ENCODE results near the gene METRNL. TPM values are rescaled to one million over a fixed set of nuclear protein-coding genes. Genes with fewer than 3 reads are reported as not detected.

Gene METRNL
- total and polyA plus RNA-seq, 5 experiments from 2014 or later = 0.42 to 4.8 (median 4.1) TPM

DNA sequence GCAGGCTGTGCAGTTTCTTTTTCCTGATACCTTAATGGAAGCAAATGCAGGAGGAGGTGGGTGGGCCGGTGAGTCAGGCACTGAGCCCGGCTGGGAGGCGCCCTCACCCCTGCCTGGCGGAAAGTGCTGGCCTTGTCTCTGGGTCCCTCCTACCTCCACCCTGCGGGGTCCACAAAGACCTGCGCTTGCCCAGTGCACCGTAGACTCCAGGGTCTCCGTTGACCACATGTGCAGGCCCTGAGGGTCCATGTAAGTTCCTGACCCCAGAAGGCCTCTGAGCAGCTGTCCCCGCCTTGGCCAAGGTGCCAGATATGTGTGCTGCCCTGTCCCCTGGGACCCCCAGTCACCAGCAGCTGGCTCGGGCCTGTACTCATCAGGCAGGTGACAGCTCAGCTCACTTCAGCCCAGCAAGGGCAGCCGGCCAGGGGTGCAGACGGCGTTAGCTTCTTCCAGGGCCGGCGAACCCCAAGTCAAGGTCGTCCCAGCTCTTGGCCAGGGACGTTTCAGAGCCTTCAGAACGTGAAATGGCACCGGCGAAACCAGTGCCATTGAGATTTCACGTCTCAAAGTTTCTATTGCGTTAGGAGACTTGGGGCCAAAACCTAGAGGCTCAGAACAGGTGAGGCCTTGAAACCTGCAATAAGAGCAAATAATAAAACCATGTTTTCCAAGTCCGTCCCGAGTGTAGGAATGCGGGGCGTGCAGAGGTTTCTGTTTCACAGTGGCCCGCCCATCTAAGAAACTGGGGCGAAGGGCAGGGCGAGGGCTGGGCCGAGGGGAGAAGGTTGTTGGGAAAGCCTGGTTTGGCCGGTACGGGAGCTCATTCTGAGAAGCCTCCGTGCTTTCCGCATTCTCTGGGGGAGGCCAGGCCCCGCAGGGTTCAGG lies 12.1 kb downstream of the METRNL start:
- peaks cover 0 to 1% (median 0%) of the 10 kb centered on the region in 5 donors for H3K27me3 Mint-ChIP-seq
- no peak overlapping the region for H3K27ac Mint-ChIP-seq
- POLR2A ChIA-PET = no interaction called here
- peaks cover 0 to 18% (median 2%) of the 10 kb centered on the region in 4 donors for H3K4me1 Mint-ChIP-seq
- H3K36me3 Mint-ChIP-seq = no peaks in the 10 kb centered on the region
- DNase-seq (no peak), ATAC-seq (no peak)
- no peaks in the 10 kb centered on the region for H3K9me3 Mint-ChIP-seq
- peak overlapping the region in 1 of 10 donors; percentile 22 for H3K4me3 Mint-ChIP-seq

DNA sequence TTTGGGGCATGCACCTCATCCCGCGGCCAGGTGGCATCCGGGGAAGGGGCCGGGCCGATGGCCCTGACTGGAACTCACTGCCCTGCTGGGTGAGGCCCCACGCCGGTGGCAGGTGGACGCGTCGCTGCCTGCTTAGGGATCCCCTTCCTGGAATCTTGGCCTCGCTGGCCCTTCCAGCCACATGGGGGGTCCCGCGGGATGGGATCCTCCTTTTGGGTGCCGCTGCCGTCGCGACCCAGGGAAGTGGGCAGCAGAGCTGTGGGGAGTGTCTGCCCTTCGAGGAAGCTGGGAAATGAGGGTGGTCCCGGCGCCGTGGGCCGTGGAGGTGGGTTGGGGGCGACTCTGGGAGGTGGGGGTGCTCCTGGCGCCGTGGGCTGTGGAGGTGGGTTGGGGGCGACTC lies 12.8 kb downstream of the METRNL start:
- Mint-ChIP-seq H3K9me3 (no peaks in the 10 kb centered on the region), H3K36me3 (no peaks in the 10 kb centered on the region), H3K27me3 (peaks cover 0 to 1% (median 0%) of the 10 kb centered on the region in 5 donors), H3K4me1 (peaks cover 0 to 16% (median 2%) of the 10 kb centered on the region in 4 donors), H3K27ac (peak overlapping the region in 1 of 10 donors; percentile 21), H3K4me3 (no peak overlapping the region)
- POLR2A ChIA-PET = no interaction called here
- ATAC-seq (no peak), DNase-seq (no peak)

DNA sequence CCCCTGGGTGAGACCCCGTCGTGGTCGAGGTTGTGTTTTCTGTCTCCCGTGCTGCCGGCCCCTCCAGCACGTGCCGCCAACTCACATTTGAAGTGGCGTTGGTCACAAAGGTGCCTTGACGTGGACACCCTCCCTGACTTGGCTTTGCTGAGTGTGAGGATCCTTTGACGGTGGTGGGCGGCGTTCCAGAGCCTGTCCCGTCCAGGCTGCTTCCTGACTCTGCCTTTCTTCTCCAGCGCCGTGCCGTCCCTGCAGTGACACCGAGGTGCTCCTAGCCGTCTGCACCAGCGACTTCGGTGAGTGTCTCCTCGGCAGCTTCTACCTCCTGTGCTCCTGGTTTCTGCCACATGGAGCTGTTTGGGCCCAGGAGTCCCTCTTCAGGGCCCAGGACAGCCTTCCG lies 13.5 kb downstream of the METRNL start:
- peak overlapping the region in 1 of 10 donors; percentile 59 for H3K27ac Mint-ChIP-seq
- no peaks in the 10 kb centered on the region for H3K9me3 Mint-ChIP-seq
- H3K4me1 Mint-ChIP-seq = peaks cover 0 to 16% (median 2%) of the 10 kb centered on the region in 4 donors
- H3K4me3 Mint-ChIP-seq = no peak overlapping the region
- POLR2A ChIA-PET = no interaction called here
- H3K36me3 Mint-ChIP-seq = no peaks in the 10 kb centered on the region
- DNase-seq (no peak), ATAC-seq (no peak)
- H3K27me3 Mint-ChIP-seq = peaks cover 0 to 1% (median 0%) of the 10 kb centered on the region in 5 donors

DNA sequence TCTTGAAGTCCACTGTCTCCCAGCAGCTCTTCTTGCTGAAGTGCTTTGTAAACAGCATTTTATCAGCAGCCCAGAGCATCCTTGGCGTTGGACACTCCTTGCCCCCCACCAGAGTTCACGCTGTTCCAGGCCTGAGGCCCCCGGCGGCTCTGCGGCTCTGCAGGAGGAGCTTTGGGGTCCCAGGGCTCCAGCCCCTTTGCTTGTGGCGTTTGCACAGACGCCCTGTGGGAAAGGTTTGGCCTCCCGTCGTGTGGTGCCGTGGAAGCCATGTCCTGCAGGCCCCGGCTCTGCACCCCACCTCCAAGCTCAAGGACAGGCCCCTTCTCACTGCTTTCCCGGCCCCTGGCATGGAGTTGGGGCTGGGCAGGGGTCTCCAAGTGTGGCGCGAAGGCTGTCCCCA lies 14.1 kb downstream of the METRNL start:
- no peak for ATAC-seq

DNA sequence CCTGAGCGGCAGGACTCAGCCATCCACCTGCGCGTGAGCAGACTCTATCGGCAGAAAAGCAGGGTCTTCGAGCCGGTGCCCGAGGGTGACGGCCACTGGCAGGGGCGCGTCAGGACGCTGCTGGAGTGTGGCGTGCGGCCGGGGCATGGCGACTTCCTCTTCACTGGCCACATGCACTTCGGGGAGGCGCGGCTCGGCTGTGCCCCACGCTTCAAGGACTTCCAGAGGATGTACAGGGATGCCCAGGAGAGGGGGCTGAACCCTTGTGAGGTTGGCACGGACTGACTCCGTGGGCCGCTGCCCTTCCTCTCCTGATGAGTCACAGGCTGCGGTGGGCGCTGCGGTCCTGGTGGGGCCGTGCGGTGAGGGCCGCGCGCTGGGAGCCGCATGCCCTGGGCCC lies 14.9 kb downstream of the METRNL start:
- Mint-ChIP-seq H3K4me1 (peaks cover 0 to 8% (median under 1%) of the 10 kb centered on the region in 4 donors), H3K27ac (no peak overlapping the region), H3K27me3 (peaks cover 0 to 5% (median 0%) of the 10 kb centered on the region in 5 donors), H3K36me3 (no peaks in the 10 kb centered on the region), H3K4me3 (no peak overlapping the region), H3K9me3 (no peaks in the 10 kb centered on the region)
- no peak for ATAC-seq
- no peak for DNase-seq
- POLR2A ChIA-PET = no interaction called here

More for the DNA sequence above, 14.1 kb downstream of the METRNL start:
- Mint-ChIP-seq H3K36me3 (no peaks in the 10 kb centered on the region), H3K27ac (no peak overlapping the region), H3K27me3 (peaks cover 0 to 4% (median 0%) of the 10 kb centered on the region in 5 donors), H3K9me3 (no peaks in the 10 kb centered on the region), H3K4me1 (peaks cover 0 to 11% (median 2%) of the 10 kb centered on the region in 4 donors), H3K4me3 (peak overlapping the region in 1 of 10 donors; percentile 26)
- POLR2A ChIA-PET = no interaction called here
- DNase-seq = no peak

DNA sequence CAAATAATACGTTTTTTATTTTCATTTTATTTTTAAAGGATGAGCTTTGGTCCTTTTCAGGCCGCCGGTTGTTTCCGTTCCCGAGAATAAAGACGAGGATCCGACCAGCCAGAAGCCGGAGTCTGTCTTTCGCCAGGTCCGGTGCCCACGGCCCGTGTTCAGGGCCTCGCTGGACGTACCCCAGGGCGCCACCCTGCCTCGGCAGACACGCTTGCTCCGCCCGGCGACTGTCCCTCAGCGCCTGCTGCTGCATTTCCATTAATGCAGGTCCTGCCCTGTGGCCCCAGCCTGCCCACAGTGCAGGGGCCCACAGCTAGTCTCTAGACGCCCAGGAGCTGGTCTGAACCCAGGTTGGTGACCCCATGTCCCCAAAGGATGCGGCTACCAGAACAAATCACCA lies 15.6 kb downstream of the METRNL start:
- H3K9me3 Mint-ChIP-seq = no peaks in the 10 kb centered on the region
- peaks cover 0 to 12% (median 5%) of the 10 kb centered on the region in 5 donors for H3K27me3 Mint-ChIP-seq
- ATAC-seq (no peak), DNase-seq (no peak)
- peaks cover 2 to 9% (median 6%) of the 10 kb centered on the region in 4 donors for H3K4me1 Mint-ChIP-seq
- H3K36me3 Mint-ChIP-seq = no peaks in the 10 kb centered on the region
- no peak overlapping the region for H3K27ac Mint-ChIP-seq
- POLR2A ChIA-PET = no interaction called here
- no peak overlapping the region for H3K4me3 Mint-ChIP-seq

DNA sequence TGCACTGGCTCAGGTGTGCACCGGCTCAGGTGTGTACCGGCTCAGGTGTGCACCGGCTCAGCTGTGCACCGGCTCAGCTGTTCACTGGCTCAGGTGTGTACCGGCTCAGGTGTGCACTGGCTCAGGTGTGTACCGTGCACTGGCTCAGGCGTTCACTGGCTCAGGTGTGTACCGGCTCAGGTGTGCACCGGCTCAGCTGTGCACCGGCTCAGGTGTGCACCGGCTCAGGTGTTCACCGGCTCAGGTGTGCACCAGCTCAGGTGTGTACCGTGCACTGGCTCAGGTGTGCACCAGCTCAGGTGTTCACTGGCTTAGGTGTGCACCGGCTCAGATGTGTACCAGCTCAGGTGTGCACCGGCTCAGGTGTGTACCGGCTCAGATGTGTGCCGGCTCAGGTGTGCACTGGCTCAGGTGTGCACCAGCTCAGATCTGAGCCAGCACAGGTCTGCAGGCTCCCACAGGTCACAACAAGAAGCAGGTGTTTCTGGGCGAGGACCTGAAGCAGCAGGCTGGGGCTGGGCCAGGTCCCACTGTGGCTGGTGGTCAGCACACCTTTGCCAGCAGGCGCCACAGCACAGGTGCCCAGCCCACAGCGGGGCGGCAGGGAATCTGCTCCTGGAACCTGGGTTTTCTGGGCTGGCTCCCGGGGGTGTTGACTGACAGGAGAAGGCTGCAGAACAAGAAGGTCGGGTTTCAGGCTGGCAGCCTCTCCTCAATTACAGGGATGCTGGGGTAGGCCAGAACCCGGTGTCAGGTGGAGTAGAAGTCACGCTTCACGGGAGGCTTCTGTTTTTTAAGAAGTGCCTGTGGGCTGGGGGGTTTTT lies 17.2 kb downstream of the METRNL start:
- Mint-ChIP-seq H3K4me1 (peaks cover 2 to 20% (median 14%) of the 10 kb centered on the region in 4 donors), H3K27me3 (peaks cover 0 to 21% (median 7%) of the 10 kb centered on the region in 5 donors), H3K9me3 (no peaks in the 10 kb centered on the region), H3K36me3 (no peaks in the 10 kb centered on the region), H3K27ac (no peak overlapping the region), H3K4me3 (peak overlapping the region in 1 of 10 donors; percentile 14)
- POLR2A ChIA-PET = interaction anchor here (0.6 kb wide), 1 partner anchor 188 kb away, joined by 3 read pairs; no protein-coding TSS in a partner anchor
- DNase-seq = no peak
- no peak for ATAC-seq

DNA sequence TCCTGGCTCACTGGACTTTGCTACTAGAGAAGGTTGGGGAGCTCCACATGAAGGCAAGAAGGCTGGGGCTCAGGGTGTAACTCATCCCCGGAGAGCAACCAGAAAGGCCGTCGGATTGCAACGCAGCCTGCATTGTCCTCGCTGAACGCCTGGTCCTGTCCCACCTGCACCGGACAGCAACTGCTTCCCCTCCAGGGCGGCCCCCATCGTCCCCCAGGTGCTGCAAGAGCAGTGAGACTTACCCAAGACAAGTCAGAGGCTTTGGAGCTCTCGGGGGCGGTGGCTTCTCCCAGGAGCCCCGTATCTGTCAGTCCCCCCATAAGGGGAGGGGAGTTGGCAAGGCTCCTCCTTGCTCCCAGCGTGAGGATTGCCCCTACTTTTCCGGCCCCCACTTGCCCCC lies 18.4 kb downstream of the METRNL start:
- H3K27me3 Mint-ChIP-seq = peaks cover 0 to 26% (median 7%) of the 10 kb centered on the region in 5 donors
- peaks cover 2 to 20% (median 14%) of the 10 kb centered on the region in 4 donors for H3K4me1 Mint-ChIP-seq
- no peaks in the 10 kb centered on the region for H3K9me3 Mint-ChIP-seq

DNA sequence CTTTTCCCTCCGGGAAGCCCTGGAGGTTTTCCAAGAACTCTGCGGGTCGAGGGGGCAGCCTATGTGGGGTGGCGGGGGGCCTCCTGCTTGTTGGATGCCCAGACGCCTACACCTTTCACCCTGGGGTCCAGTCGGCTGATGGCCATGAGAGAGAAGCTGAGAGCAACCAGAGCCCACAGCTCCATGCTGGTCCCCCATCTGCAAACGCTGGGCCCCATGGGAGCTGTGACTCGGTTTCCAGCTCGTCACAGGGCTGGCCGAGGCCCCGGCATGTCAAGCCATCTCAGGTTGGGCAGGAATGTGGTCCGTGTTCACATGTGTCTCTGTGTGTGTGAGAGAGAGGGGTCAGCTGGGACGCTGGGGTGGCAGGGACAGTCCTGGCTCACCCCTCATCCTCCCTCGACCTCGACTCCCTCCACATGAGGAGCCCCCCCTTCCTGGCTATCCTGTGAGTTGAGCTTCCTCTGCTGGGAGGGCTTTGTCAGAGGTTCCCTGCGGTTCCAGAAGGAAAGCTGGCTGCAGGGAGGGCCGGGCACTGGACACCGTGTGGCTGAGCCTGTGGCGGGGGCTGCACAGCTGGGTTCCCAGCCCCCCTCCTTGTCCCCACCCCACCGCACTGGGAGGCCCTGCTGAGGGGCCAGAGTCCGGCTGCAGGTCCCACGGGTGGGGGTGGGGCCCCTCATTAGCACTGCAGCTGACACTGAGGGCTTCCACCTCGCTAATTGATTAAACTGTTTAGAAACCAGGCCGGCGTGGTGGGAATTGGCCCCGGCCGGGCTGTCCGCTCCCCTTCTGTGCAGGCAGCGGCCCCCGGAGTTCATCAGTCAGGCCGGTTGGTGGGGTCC lies 19.1 kb downstream of the METRNL start:
- POLR2A ChIA-PET = no interaction called here

More for the DNA sequence above, 18.4 kb downstream of the METRNL start:
- POLR2A ChIA-PET = no interaction called here
- no peak overlapping the region for H3K4me3 Mint-ChIP-seq
- no peak overlapping the region for H3K27ac Mint-ChIP-seq
- H3K36me3 Mint-ChIP-seq = no peaks in the 10 kb centered on the region
- DNase-seq (no peak), ATAC-seq (no peak)

DNA sequence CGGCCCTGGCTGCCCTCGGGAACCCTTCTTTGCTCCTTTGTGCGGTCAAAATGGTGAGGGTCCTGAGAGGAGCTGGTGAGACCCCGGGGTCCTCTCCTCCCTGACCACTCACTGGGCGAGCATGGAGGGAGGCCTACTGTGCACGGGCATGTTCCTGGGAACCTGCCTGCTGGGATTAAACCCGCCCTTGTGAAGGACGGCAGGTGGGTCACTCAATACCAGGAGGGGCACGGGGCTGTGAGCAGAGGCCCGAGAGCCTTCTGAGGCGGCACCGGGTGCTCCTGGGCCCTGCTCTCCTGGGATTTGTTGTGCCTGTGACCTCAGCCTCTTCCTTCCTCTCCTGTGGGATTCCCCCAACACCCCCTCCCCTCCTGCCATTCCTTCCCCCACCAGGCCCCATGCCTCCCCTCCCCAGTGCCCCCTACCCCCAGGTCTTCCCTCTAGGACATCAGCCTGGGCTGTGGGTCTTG lies 19.7 kb downstream of the METRNL start:
- ATAC-seq (no peak), DNase-seq (no peak)
- Mint-ChIP-seq H3K4me1 (peaks cover 2 to 24% (median 13%) of the 10 kb centered on the region in 4 donors), H3K9me3 (no peaks in the 10 kb centered on the region), H3K4me3 (peak overlapping the region in 3 of 10 donors; percentile 33 to 62 (median 45)), H3K27ac (no peak overlapping the region), H3K27me3 (peaks cover 0 to 26% (median 7%) of the 10 kb centered on the region in 5 donors), H3K36me3 (no peaks in the 10 kb centered on the region)
- POLR2A ChIA-PET = no interaction called here

More for the DNA sequence above, 19.1 kb downstream of the METRNL start:
- no peak overlapping the region for H3K27ac Mint-ChIP-seq
- peaks cover 2 to 20% (median 14%) of the 10 kb centered on the region in 4 donors for H3K4me1 Mint-ChIP-seq
- no peak for DNase-seq
- no peak overlapping the region for H3K4me3 Mint-ChIP-seq
- no peak for ATAC-seq
- peaks cover 0 to 26% (median 7%) of the 10 kb centered on the region in 5 donors for H3K27me3 Mint-ChIP-seq
- H3K36me3 Mint-ChIP-seq = no peaks in the 10 kb centered on the region
- no peaks in the 10 kb centered on the region for H3K9me3 Mint-ChIP-seq

DNA sequence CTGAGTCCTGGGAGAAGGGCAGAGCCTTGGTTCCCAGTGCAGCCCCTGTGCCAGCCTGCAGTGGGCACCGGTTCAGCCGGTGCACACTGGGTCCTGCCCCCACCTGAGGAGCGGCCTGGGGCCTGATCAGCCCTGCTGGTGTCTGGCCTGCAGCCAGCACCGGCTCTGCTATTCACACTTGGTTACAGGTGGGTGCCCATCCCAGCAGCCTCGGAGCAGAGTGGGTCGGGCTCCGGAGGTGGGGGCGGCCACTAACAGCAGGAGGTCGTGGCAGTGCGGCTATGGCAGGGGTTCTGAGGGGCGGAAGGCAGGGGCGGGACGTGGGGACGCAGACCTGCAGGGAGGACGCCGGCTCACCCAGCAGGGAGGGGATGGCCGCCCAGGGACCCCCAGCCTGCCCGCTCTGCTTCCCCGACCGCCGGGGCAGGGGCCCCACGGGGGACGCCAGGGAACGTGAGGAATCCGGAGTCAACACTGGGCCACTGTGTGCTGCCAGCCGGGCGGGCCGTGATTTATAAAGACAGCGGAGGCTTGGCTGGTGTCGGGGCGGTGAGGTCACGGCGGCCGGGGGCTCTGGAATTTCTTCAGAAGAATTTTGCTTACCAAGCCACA lies 20.3 kb downstream of the METRNL start:
- H3K4me3 Mint-ChIP-seq = peak overlapping the region in 7 of 10 donors; percentile 13 to 65 (median 56)
- ATAC-seq = peak; percentile 36 to 40
- no peaks in the 10 kb centered on the region for H3K9me3 Mint-ChIP-seq
- DNase-seq = peak in 1 of 10 donors; percentile 24
- POLR2A ChIA-PET = no interaction called here
- H3K27me3 Mint-ChIP-seq = peaks cover 0 to 26% (median 7%) of the 10 kb centered on the region in 5 donors
- peaks cover 2 to 26% (median 15%) of the 10 kb centered on the region in 4 donors for H3K4me1 Mint-ChIP-seq
- no peak overlapping the region for H3K27ac Mint-ChIP-seq
- H3K36me3 Mint-ChIP-seq = no peaks in the 10 kb centered on the region
